Activated CD4-positive, alpha-beta T cell treated with anti-CD3 and anti-CD28 coated beads, Interleukin-2, Interleukin-4, amounts not matched to agents 100 ng/mL and 50 ng/mL, durations not matched to agents 16 hours and 8 hours (primary cell): ENCODE results near the gene ZNF763.
"Not testable (repeated sequence)": the region's sequence is repeated elsewhere in the genome, so short reads cannot be mapped to it uniquely, and the experiment has no call there.

Source experiments
- DNase-seq: peaks from one replicate; pipeline ENCODE4 v3.0.0-alpha.2; 2020; ENCODE audit warnings: low spot score

ZNF763 gene

GRCh38 chr19:11964858-11965645 lies at the start of gene ZNF763:
TSS of gene ZNF763 (plus strand) at chr19:11965040. CDS start at chr19:11965209, 169 bp downstream.
- DNase-seq: peak; percentile 72

DNA sequence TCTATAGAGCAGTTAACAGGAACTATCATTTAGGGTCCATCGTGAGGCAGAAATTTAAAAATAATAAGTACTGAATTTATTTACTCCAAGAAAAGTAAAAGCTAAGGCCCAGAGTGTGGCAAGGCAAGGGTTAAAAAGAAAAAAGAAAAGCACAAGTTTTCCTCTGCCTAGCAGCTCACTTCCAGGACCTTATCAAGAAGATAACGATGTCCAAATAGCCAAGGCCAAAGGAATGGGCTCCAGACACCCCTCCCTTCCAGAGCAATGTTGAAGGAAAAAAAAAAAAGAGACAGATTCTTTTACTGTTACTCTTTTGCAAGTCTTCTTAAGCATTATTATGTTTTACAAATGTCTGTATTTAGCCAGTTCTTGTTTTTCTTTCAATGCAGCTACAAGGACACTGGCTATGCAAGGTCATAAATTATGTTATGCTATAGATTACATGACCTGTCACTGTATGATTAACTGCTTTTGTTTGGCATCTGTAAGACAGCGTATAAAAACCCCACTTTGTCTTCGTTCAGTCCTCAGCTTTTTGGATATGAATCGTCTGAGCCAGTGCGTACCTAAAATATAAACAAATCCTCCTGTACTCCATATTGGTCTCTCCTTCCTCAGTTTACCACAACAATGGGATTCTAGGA lies 42.9 kb upstream of the ZNF763 start:
- no peak for DNase-seq

- DNase-seq: peak; percentile 97
Observed at GRCh38 chr19:11924886-11925650, 39.8 kb upstream of the ZNF763 start, which contains the start of gene ZNF700. TSS of gene ZNF700 (plus strand) at chr19:11925107. CDS start at chr19:11925211, 104 bp downstream.

GRCh38 chr19:11925651-11926187 lies 39.1 kb upstream of the ZNF763 start:
- not testable (repeated sequence) for DNase-seq

DNA sequence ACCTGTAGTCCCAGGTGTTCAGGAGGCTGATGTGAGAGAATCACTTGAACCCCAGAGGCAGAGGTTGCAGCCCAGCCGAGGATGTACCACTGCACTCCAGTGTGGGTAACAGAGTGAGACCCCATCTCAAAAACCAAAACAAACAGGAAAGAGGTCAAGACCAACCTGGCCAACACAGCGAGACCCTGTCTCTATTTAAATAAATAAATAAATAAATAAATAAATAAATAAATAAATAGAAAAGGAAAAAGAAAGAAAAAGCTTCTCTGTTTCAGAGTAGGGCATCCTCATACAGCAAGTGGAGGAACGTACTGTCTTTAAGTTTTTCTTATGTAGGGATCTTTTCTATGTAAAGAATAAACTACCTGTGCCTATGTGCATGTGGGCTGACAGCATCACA lies 37.6 kb upstream of the ZNF763 start:
- no peak for DNase-seq

DNA sequence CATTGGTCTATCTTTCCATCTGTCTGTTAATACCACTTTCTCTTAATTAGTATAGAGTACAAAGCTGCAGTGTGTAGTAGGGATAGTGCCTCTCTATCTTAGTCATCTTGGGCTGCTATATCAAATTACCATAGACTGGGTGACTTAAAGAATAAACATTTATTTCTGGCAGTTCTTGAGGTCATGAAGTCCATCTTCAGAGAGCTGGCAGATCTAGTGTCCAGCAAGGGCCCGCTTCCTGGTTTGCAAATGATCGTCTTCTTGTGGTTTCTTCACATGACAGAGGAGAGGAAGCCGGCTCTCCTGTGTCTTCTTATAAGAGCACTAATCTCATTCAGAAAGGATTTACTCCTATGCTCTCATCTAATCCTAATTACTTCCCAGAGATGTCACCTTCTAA lies 33.8 kb upstream of the ZNF763 start:
- no peak for DNase-seq

DNA sequence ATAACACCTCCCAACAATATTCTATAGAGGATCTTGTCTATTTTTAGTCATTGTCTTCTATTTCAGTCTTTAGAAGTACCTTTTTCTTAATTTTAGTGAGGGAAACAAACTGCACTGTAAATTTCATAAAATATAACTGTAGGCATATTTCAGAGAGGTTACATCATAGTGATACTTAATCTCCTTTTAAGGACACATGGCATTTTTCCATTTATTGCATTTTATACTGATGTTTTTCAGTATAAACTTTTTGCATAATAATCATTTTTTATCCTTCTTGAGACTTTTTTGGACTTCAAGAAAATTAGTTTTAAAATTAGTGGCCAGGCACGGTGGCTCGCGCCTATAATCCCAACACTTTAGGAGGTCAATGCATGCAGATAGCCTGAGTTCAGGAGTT lies 33.3 kb upstream of the ZNF763 start:
- no peak for DNase-seq

GRCh38 chr19:11935829-11936228 lies 29.0 kb upstream of the ZNF763 start:
- DNase-seq: not testable (repeated sequence)

- not testable (repeated sequence) for DNase-seq
Observed at GRCh38 chr19:11938383-11938782, 26.5 kb upstream of the ZNF763 start.

DNA sequence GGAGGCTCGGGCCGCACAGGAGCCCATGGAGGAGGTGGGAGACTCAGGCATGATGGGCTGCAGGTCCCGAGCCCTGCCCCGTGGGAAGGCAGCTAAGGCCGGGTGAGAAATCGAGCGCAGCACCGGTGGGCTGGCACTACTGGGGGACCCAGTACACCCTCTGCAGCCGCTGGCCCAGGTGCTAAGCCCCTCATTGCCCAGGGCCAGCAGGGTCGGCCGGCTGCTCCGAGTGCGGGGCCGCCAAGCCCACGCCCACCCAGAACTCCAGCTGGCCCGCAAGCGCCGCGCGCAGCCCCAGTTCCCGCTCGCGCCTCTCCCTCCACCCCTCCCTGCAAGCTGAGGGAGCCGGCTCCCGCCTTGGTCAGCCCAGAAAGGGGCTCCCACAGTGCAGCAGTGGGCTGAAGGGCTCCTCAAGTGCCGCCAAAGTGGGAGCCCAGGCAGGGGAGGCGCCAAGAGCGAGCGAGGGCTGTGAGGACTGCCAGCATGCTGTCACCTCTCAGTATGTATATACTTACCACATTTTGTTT lies 23.4 kb upstream of the ZNF763 start:
- not testable (repeated sequence) for DNase-seq

DNA sequence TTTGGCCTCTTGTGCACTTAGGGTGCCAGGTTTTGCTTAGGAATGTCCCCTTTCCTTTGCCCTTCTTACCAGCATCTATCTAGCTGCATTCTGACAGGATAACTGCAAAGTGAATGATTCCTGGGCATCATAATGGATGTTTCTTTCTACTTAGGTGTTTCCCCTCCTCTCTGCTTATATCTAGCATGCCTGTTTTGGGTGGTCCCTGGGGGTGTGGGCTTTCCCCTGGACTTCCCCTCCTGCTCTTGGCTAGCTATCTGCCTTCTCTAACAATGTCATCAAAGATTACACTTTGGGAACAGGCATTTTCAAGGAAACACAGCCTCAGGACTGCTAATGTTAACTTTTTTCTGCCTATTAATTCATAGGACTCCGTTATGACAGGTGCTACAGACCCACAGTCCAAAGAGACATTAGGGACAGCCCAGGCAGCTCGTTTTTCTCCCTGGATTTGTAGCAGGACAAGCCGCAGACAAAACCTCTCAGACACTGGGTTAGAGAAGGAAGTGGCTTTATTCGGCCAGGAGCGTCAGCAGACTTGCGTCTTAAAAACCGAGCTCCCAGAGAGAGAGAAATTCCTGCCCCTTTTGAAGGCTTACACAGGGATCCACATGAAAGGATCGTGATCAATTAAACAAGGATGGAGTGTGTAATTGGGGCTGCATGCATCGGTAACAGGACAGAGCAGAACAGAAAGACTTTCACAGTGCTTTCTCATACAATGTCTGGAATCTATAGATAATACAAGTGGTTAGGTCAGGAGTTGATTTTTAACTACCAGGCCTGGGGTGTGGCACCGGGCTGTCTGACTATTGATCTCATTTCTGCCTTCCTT lies 22.6 kb upstream of the ZNF763 start:
- no peak for DNase-seq

GRCh38 chr19:11942843-11943108 lies 22.1 kb upstream of the ZNF763 start:
- DNase-seq: no peak

DNA sequence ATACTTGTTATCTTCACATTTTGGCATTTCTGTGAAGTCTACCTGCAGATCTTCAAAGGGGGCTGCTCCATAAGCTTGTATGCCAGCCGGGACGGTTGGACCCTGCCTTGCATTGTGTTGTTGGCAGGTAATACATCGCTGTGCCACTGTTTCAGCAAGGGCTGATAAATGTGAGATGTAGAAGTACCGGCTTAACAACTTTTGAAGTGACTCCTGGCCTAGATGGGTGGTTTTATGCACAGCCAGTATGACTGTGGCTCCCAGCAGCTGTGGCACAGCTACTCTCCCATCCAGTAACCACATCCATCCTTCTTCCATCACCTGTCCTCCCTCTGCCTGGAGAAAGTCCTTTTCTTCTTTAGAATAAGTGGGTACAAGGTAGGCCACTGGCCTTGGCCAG lies 20.2 kb upstream of the ZNF763 start:
- DNase-seq: no peak

- DNase-seq: no peak
Observed at GRCh38 chr19:11948646-11949045, 16.2 kb upstream of the ZNF763 start.

DNA sequence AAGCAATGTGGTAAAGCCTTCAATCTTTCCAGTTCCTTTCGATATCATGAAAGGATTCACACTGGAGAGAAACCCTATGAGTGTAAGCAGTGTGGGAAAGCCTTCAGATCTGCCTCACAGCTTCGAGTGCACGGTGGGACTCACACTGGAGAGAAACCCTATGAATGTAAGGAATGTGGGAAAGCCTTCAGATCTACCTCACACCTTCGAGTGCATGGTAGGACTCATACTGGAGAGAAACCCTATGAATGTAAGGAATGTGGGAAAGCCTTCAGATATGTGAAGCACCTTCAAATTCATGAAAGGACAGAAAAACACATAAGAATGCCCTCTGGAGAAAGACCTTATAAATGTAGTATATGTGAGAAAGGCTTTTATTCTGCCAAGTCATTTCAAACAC lies 15.6 kb upstream of the ZNF763 start:
- no peak for DNase-seq

DNA sequence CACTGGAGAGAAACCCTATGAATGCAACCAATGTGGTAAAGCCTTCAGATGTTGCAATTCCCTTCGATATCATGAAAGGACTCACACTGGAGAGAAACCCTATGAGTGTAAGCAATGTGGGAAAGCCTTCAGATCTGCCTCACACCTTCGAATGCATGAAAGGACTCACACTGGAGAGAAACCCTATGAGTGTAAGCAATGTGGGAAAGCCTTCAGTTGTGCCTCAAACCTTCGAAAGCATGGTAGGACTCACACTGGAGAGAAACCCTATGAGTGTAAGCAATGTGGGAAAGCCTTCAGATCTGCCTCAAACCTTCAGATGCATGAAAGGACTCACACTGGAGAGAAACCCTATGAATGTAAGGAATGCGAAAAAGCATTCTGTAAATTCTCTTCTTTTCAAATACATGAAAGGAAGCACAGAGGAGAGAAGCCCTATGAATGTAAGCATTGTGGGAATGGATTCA lies 15.2 kb upstream of the ZNF763 start:
- DNase-seq: not testable (repeated sequence)

- DNase-seq: no peak
Observed at GRCh38 chr19:11950312-11950711, 14.5 kb upstream of the ZNF763 start.

DNA sequence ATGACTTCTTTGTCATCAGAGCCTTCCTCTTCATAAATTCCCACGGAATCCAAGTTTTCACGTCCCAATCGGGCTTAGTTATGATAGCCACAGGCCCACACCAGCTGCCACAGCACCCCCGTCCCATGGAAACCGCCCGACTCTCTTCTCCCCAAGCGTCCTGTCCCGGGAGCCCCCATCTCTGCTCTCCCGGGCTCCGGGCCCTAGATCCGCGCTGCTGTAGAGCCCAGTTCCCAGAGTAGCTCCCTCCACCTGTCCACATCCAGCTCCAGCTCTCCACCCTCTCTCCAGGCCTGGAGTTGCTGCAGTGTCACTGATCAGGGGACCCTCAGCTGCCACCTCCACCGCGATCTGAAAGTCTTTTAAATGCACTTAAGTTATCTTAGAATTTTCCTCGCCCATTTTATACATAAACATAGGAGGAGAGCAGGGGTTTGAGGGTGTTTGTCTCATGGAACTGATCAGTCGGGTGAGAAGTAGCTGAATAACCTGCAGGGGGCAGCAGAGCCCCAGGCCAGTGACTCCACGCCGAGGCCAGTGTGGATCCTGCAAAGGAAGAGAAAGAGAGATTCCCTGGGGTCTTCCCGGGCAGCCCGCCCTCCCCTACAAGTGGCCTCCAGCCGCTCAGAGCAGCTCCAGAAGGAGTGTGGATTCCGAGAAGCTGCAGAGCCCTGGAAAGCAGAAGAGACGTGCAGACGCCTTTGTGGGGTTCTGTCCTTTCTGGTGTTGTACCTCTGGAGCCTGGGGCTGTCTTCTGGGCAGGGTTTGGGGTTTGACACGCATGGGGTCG lies 1.1 kb upstream of the ZNF763 start:
- DNase-seq: peak; percentile 57

- DNase-seq: no peak
Observed at GRCh38 chr19:11964496-11964857, 363 bp upstream of the ZNF763 start.

GRCh38 chr19:11970174-11970573 lies 5.3 kb downstream of the ZNF763 start:
- DNase-seq: no peak

- no peak for DNase-seq
Observed at GRCh38 chr19:11971041-11971440, 6.2 kb downstream of the ZNF763 start.
